ENCODE results near the gene AKAP13.
"Not testable (repeated sequence)": the region's sequence is repeated elsewhere in the genome, so short reads cannot be mapped to it uniquely, and the experiment has no call there.

AKAP13 gene

DNA sequence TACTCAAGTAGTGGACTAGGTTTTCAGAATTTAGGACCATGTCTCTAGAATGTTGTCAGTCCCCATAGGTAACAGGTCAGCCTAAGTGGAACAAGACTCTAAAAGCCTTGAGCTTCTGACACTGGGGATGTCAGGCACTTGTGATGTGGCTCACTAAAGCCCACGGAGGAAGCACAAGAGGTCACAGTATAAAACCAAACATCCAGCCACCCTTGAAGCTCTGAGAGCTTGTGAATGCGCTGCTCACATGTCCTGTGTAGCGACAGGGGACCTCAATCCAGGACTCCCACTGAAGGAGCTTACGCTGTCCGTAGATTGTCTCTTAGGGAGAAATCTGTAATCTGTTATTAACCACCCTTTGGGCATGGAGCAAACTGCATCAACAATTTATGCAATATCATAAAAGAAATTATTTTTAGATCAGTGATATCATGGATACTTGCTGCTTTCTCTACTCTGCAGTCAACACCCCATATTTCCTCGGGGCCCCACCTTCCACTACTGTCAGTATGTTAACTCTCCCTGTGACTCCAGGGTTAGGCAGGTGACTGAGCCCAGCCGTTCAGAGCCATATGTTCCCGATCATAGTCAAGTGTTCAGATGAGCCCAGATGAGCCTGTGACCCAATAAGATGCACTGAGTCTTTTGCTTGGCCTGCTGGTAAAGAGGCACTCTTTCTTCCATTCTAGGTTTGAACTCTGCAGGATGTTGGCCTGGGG is 32.2 kb upstream of the AKAP13 start:
- DNase-seq (ENCODE audit: low read depth) = not testable (repeated sequence)

DNA sequence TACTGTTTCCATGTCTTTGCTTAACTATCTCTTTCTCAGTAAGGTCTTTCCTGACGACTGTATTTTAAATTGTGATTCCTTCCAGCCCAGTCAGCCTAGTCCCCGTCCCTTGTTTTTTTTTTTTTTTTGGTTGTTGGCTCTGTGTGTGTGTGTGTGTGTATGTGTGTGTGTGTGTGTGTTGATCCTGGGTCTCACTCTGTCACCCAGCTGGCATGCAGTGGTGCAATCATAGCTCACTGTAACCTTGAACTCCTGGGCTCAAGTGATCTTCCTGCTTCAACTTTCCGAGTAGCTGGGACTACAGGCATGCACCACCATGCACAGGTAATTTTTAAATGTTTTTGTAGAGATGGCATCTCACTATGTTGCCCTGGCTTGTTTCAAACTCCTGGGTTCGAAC is 31.3 kb upstream of the AKAP13 start:
- DNase-seq (ENCODE audit: low read depth) = not testable (repeated sequence)

DNA sequence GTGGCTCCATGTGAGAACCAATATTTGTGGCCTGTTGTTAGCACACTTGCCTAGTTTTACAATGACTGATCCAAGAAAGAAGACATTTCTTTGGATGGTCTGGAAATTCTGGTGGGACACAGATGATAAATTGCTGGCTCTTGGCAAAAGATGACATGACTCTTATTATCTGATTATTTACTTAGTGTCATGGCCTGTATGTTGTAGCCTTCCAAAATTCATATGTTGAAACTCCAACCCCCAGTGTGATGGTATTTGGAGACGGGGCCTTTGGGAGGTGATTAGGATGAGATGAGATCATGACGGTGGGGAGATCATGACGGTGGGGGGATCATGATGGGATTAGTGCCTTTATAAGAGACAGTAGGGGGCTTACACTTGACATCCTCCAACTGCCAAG is 30.0 kb upstream of the AKAP13 start:
- DNase-seq (ENCODE audit: low read depth) = no peak

DNA sequence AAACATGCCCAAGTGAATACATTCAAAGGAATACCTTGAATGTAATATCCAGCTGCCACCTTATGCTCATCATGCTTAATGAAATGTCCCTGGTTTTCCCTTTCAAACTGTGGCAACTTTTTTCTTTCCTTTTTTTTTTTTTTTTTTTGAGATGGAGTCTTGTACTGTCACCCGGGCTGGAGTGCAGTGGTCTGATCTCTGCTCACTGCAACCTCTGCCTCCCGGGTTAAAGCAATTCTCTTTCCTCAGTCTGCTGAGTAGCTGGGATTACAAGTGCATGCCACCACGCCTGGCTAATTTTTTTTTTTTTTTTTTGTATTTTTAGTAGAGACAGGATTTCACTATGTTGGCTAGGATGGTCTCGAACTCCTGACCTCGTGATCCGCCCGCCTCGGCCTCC is 28.9 kb upstream of the AKAP13 start:
- DNase-seq (ENCODE audit: low read depth) = not testable (repeated sequence)

DNA sequence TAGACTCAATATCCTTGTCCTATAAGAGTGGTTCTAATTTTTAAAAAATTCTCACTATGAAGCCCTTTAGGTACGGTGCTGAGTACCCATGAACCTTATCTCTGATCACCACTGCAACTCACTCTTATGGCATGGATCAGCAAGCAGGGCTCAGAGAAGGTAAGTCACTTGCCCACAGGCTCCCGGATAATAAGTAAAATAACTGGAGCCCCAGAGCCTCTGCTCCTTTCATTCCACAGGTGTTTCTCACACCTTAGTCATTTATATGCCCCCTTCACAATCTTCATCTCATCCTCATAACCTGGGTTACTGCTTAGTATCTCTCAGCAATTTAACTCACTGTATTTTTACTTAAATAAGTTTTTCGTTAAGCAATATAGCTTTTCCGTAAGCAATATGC is 28.4 kb upstream of the AKAP13 start:
- DNase-seq (ENCODE audit: low read depth) = no peak

DNA sequence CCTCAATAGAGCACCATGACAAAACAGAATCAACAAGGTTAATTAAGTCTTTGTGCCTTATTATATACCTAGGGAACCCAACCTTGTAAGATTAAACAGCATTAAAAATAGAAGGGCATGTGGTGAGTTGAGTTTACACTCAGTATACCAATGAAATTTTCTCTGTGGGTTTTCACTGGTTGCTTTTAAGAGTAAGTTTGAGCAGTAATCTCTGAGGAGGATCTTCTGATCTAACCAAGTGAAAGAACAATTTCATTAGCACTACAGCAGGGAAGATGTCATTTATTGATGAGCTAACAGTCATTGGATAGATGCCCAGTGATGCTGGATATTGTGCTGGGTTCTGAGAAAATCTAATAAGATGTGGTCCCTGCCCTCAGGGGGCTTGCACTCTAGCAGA is 26.9 kb upstream of the AKAP13 start:
- no peak for DNase-seq (ENCODE audit: low read depth)

DNA sequence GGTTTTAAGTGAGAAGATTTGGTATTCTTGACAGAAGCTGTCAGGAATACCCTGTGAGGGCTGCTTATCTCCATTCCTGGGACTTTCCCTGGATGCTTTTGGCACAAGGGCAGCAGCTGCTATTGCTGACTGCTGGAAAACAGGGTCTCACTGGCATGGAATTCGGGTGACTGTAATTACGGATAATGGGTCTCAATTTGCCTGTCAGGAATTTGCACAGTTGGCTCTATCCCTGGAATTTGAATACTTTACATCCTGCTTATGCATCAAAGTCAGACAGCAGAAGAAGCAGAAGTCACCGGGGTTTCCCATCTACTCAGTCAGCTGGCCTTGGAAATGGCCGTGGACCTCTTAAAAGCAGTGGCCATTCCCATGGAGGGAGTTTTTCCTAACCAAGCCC is 25.9 kb upstream of the AKAP13 start:
- DNase-seq (ENCODE audit: low read depth) = peak; percentile 34

DNA sequence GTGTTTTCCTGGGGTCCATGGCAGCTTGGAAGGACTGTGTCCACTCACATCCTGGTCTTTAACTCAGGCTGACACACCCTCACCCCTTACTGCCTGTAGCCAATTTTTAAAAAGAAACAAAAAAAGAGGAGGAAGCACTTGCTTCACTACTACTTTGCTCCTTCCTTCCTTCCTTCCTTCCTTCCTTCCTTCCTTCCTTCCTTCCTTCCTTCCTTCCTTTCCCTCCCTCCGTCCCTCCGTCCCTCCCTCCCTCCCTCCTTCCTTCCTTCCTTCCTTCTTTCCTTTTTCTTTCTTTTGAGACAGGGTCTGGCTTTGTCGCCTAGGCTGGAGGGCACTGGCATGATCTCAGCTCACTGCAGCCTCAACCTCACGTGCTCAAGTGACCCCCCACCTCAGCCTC is 25.5 kb upstream of the AKAP13 start:
- DNase-seq (ENCODE audit: low read depth) = no peak

DNA sequence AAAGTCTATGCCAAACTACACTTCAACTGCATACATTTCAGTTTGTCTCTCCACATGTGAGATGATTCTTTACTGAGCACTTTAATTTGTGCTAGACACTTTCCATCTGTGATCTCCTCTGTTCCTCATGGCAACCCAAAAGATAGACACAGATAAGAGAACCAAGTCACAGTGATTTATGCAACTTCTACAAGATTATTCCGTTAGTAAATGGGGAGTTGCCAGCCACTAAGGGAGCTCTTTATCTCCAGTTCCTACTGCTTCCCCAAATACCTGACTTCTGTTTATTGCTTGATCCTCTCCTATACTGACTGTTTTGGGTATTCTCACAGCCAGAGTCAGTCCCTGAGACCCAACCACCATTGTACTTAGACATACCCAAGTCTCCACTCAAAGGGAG is 24.1 kb upstream of the AKAP13 start:
- no peak for DNase-seq (ENCODE audit: low read depth)

DNA sequence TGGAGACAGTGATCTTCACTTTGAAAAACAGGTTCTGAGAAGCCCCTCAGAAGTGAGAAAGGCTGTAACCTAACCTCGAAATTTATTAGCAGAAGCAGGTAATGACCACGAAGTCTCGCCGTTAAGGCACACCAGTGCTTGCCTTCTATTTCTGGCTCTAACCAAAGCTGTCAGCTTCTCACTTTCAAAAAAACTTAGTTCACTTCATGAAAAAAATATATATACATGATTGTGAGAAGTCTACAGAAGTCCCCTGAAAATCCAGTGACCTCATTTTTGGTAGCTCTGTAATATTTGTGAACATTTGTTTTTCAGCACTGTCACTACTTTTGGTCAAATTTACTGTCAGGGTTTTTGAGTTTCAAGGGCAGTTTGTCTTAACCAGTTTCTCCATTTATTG is 19.1 kb upstream of the AKAP13 start:
- no peak for DNase-seq (ENCODE audit: low read depth)

DNA sequence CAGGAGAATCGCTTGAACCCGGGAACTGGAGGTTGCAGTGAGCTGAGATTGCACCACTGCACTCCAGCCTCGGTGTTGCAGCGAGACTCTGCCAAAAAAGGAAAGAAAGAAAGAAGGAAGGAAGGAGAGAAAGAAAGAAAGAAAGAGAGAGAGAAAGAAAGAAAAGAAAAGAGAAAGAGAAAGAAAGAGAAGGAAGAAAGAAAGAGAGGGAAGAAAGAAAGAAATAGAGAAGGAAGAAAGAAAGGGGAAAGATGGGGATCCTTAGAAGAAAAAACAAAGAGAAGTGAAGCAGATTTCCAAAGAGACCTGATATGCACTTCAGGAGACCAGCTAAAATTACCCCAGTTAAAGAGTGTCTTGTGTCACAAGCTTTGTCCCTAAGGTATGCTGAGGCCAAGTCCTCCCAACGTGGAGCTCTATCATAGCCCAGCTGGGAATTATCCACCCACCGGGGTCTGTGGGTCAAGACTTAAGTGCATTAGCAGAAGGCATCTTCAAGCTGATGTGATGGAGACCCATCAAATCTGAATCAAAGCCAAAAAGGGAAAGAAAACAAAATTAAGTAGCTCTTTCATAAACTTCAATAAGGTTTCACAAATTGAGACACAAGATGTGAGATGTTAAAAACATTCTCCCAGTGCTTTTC is 17.8 kb upstream of the AKAP13 start:
- DNase-seq (ENCODE audit: low read depth) = no peak

DNA sequence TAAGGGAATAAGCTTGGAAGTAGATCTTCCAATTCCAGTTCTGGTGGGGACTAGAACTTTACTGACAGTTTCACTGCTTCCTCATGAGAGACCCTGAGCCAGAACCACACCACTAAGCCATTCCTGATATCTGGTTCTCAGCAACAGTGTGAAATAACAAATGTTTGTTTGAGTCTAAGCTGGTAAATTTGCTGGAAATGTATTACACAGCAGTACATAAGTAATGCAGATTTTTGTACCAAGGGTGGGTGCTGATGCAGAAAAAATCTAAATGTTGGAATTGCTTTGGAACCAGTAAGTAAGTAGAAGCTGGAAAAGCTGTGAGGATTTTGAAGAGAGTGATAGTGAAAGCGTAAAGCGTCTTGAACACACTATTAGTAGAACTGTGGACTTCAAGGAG is 14.4 kb upstream of the AKAP13 start:
- no peak for DNase-seq (ENCODE audit: low read depth)

DNA sequence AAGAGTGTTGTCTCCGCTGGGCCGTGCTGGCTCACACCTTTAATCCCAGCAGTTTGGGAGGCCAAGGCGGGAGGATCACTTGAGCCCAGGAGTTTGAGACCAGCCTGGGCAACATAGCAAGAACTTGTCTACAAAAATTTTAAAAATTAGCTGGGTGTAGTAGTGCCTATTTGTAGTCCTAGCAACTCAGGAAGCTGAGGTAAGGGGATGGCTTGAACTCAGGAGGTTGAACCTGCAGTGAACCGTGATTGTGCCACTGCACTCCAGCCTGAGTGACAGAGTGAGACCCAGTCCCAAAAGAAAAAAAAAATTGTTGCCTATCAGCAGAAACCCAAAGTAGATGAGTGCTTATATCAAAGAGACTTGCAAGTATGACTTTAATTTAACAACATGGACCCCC is 12.7 kb upstream of the AKAP13 start:
- DNase-seq (ENCODE audit: low read depth) = no peak

DNA sequence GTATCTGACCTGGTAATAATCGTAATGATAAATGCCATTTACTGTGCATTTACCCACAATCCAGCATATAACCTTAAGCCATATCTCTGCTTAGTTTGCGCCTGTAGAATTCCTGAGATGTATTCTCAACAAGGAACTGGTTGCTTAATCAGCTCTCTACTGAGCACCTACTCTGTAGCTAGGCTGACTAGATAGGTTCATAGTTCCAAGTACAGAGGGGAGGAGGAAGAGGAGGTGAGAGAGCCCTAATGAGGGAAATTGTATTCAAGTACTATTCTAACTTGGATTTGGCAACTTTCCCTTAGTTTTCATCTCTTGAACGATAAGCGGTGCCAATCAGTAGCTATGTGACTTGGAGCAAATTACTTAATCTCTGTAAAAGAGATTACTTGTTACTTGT is 5.6 kb upstream of the AKAP13 start:
- DNase-seq (ENCODE audit: low read depth) = no peak

DNA sequence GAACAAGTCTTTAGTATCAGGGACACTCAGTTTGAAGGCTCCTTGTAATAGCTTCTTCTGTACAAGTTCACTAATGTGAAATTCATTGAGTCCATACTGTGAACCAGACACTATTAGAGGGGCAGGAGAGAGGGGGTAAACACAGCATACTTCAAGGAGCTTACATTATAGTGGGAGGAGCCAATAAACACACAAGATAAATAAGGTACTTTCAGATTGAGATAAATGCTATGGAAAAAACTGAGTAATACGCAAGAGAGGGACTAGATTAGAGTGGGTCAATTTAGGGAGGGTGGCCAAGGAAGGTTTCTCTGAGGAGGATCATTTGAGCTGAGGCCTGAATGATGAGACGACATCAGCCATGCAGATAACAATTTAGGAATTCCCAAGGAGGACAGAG is 3.1 kb upstream of the AKAP13 start:
- no peak for DNase-seq (ENCODE audit: low read depth)

DNA sequence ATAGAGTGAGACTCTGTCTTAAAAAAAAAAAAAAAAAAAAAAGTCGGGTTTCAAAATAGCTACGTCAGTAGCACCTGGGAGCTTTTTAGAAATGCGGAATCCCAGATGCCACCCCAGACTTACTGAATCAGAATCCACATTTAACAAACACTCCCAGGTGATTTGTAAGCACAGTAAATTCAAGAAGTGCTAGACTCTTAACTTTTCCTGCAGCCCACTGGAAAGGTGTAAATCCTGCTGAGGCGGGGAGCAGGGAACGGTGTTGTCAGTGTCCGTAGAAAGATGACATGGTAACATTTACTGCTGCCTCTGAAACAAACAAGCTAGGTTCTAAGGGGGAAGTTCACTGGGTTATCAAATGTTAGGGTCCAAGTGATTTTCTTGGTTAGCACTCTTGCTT is 2.4 kb upstream of the AKAP13 start:
- no peak for DNase-seq (ENCODE audit: low read depth)

DNA sequence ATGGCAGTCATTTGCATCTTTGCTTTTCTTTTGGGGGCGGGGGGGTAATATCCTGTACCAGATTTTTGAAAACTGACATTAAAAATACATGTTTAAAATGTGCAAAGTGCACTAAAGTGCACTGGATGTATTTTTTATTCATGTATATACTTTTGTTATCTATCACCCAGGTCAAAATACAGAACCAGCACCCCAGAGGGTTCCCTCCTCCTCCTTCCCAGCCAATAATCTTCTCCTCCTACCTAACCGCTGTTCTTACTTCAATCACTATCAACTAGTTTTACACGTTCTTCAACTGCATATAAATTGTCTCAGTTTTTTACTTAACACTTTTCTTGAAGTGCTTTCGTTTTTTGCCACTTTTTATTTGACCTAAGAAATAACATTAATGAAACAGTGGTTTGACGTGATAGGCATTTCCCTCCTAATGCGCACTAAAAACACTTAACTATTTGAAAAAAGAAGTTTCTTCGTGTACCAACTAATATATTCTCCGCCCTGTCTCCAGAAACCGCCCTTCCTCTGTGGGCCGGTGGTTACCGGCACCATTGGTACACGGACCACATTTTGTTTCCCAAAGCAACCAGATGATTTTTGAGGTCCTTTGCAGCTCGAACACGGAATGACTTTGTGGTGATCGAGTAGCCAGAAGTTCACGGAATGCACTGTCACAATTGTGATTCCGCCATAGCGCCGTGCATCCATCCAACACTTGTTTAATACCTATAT is 836 bp upstream of the AKAP13 start:
- peak; percentile 56 for DNase-seq (ENCODE audit: low read depth)

DNA sequence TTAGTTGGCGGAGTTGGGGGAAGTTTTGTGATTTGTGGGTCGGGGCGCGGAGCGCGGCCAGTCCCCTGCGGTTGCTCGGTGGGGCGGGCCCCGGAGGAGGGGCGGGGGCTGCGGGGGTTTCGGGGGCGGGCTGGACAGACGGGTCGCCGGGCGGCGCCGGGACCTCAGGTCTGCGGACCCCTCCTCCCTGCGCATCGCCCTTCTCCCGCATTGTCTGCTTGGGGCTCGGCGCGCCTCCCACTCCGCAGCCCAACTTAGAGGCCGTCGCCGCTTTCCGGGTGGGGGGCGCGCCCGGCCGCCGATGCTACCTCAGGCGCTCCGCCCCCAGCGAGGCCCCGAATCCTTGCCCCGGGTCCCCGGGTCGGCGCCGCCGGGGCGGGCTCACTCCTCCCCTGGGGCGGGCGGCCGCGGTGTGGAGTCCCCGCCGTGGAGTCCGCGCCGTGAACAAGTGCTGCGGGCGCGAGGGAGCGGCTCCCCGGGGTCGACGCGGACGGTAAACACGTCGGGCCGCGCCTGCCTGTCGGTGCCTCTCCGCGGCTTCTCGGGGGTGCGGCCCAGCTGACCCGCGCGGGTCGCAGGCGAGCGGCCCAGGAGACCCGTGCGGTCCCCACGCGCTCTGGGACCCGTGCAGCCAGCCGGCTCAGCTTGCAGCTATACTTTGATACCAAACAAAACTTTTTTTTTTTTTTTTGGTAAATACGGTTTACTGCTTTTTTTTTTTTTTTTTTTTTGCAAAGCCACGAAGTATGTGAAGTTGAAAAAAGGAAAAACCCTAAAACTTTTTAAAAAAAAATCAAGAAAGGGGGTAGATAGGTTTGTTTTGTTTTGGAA is 624 bp downstream of the AKAP13 start:
- peak; percentile 53 for DNase-seq (ENCODE audit: low read depth)

DNA sequence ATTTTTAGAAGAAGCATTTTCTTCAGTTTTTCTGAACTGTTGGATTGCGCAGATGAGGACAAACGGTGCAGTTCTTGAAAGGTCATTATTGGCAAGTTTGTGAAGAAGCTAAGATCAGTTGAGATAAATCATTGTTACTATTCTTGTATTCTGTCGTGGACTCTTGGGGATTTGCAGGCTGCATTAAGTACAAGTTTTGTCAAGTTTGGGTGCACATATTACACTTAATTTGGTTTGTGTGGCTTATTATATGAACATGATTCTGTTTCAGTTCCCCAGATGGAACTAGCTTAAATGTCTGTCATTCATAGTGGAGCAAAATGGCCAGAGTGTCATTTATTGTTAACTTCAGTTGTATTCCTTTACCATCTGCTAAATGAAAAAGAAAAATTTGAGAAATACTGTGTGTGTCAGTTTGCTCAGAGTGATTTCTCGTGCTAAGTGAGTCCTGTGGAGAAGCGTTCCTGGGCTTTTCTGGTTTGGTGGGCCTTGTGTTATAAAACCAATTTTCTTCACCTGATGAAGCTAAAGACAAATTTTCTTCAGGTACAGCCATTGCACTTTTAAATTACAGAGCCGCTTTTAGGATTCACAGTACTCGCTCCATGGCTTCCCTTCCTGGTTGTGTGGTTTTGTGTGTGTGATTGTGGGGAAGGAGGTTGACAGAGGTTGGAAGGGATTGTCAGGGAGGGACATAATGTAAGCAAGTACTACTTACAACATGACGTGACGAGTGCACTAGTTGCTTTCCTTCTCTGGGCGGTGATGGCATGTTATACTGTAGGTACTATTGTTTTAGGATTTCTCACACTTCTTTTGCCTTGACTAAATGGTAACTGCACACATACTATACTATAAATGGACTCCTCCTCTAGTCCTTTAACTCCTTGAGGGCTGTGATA is 1.7 kb downstream of the AKAP13 start:
- DNase-seq (ENCODE audit: low read depth) = no peak

DNA sequence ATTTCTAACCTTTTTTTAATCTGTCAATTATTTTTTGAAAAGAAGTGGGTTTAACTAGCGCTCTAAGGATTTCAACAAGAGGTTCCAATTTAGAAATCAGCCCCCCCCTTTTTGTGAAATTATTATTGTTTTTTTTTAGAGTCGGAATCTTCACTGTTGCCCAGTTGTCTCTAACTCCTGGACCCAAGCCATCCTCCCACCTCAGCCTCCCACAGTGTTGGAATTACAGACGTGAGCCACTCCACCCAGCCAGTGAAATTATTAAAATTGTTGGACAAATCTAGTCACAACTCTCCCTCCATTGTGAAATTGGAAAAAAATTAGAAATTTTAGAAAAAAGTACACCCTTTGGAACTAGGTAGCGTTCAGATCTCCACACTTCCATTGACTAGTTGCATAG is 2.5 kb downstream of the AKAP13 start:
- no peak for DNase-seq (ENCODE audit: low read depth)

DNA sequence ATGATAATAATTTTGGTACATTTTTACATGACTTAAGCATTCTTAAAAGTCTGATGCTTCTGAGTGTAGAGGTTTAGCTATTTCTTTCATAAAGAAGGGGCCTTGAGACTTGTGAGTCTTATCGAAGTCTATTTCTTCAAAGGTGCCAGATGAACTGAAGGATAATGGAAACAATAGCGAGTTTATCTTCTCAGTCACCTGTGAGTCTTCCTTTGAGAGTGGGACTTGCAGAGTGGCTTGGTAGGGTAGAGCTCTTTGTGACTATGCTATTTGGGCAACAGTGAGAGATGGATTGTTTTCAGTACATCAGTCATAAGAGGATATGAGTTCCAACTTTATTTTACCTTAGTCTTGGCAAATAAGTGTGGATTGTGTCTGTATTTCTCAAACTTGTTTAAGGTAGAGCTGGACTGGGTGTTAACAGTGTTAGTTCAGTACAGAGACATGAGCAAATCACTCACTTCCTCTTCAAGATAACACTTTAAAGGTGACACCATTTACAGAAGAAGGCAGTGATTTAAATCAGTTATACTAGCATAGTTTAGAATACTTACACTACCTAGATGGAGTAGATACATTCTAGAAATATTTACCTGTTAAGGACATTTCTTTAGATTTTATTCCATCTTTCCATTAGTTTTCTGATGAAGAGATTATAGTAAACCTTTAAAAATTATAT is 3.2 kb downstream of the AKAP13 start:
- no peak for DNase-seq (ENCODE audit: low read depth)

Data from ELR (cell line).